H1 (cell line): ENCODE measurements around the gene RBM27. TPM values are rescaled to one million over a fixed set of nuclear protein-coding genes. Genes with fewer than 3 reads are reported as not detected.

Source experiments
- CTCF ChIA-PET: fragments of 300-600 bp; sonication (Branson Sonifier 250); formaldehyde crosslinking; loops from one replicate; lab custom pipeline; 2021; ENCODE audit not compliant: partially characterized antibody; lab: Charles Lee
- POLR2A ChIA-PET: fragments of 300-600 bp; sonication (Branson Sonifier 250); formaldehyde crosslinking; loops from one replicate; lab custom pipeline; 2021; ENCODE audit warnings: inconsistent platforms; ENCODE audit not compliant: partially characterized antibody; lab: Charles Lee
- DNase-seq, 2 experiments: peaks; one replicate each; pipeline versions ENCODE4 v3.0.0 to v3.0.0-alpha.2; 2010 to 2022; ENCODE audit warnings: low spot score in 2 of 2, low read depth in 1 of 2, mixed read lengths in 1 of 2
- FAIRE-seq: peaks from 2 replicates; lab custom pipeline; 2011; peaks lifted over from hg19 to GRCh38; lab: Jason Lieb, UNC
- H2AFZ ChIP-seq: 2 replicates; pipeline ENCODE4 v1.8.1; 2012; ENCODE audit warnings: low read length, inconsistent platforms
- H2AK5ac ChIP-seq: 2 replicates; pipeline ENCODE4 v1.6.1; 2013; ENCODE audit warnings: low read depth, low read length
- H2BK120ac ChIP-seq: replicated peaks from 2 replicates; pipeline ENCODE3; 2013; ENCODE audit warnings: low read depth, low read length, inconsistent platforms
- H2BK12ac ChIP-seq: 2 replicates; pipeline ENCODE4 v1.6.1; 2013; ENCODE audit warnings: low read depth, low read length
- H2BK15ac ChIP-seq: 2 replicates; pipeline ENCODE4 v1.6.1; 2013; ENCODE audit warnings: low read length
- H2BK20ac ChIP-seq: 2 replicates; pipeline ENCODE4 v1.6.1; 2013; ENCODE audit warnings: low read length
- H2BK5ac ChIP-seq: 2 replicates; pipeline ENCODE4 v1.6.1; 2013; ENCODE audit warnings: low read depth, low read length
- H3K14ac ChIP-seq: 2 replicates; pipeline ENCODE4 v1.6.1; 2013; ENCODE audit warnings: inconsistent platforms; ENCODE audit not compliant: insufficient read length
- H3K18ac ChIP-seq: 2 replicates; pipeline ENCODE4 v1.6.1; 2013; ENCODE audit warnings: low read length; ENCODE audit errors: extremely low read depth
- H3K23ac ChIP-seq: 2 replicates; pipeline ENCODE4 v1.6.1; 2013; ENCODE audit warnings: inconsistent platforms; ENCODE audit not compliant: insufficient read length
- H3K23me2 ChIP-seq: 2 replicates; pipeline ENCODE4 v1.6.1; 2013; ENCODE audit warnings: low read depth, low read length
- H3K27ac ChIP-seq: 2 replicates; pipeline ENCODE4 v1.6.1; 2011; ENCODE audit warnings: low read depth, low read length, inconsistent platforms
- H3K27me3 ChIP-seq, 4 experiments: replicated peaks in 1 of 4; 1 replicate in 1 of 4; 2 replicates in 3 of 4; pipeline versions ENCODE4 v1.6.1 to v1.8.1; 2011 to 2013; ENCODE audit warnings: low read length in 3 of 4, mild to moderate bottlenecking in 3 of 4, inconsistent platforms in 2 of 4, mixed read lengths in 2 of 4, moderate library complexity in 1 of 4; ENCODE audit not compliant: control insufficient read depth in 3 of 4, insufficient read depth in 3 of 4; ENCODE audit errors: extremely low read depth in 1 of 4
- H3K36me3 ChIP-seq, 4 experiments: 2 replicates each; pipeline versions ENCODE4 v1.6.1 to v1.8.1; 2011 to 2013; ENCODE audit warnings: mild to moderate bottlenecking in 4 of 4, low read length in 3 of 4, moderate library complexity in 2 of 4, control low read depth in 1 of 4, inconsistent platforms in 1 of 4; ENCODE audit not compliant: insufficient read depth in 4 of 4, control insufficient read depth in 2 of 4
- H3K4ac ChIP-seq: replicated peaks from 2 replicates; pipeline ENCODE3; 2013; ENCODE audit warnings: low read length, low read depth, mixed read lengths, inconsistent platforms; ENCODE audit not compliant: insufficient read length
- H3K4me1 ChIP-seq, 4 experiments: replicated peaks in 1 of 4; 1 replicate in 1 of 4; 2 replicates in 3 of 4; pipeline versions ENCODE4 v1.6.1 to v1.8.1; 2011 to 2013; ENCODE audit warnings: low read length in 3 of 4, inconsistent platforms in 2 of 4, mixed read lengths in 1 of 4; ENCODE audit not compliant: insufficient read depth in 4 of 4, control insufficient read depth in 3 of 4
- H3K4me2 ChIP-seq, 2 experiments: 2 replicates each; pipeline versions ENCODE4 v1.6.1 to v1.8.1; 2011 to 2013; ENCODE audit warnings: low read depth in 2 of 2, low read length in 2 of 2, control low read depth in 1 of 2, inconsistent platforms in 1 of 2, mild to moderate bottlenecking in 1 of 2; ENCODE audit not compliant: insufficient read depth in 1 of 2
- H3K4me3 ChIP-seq, 4 experiments: fragments of 200-600, 300-600 bp in 1 of 4; sonication (generic), shearing (Covaris generic), sonication (Bioruptor Twin) in 1 of 4; 2 replicates each; pipeline versions ENCODE4 v1.5.1 to v1.8.1; 2011 to 2016; ENCODE audit warnings: low read length in 4 of 4, low read depth in 3 of 4, control low read depth in 2 of 4, inconsistent platforms in 2 of 4, mild to moderate bottlenecking in 2 of 4, mixed read lengths in 1 of 4, moderate library complexity in 1 of 4; ENCODE audit not compliant: insufficient read depth in 2 of 4; ENCODE audit errors: extremely low read depth in 1 of 4
- H3K56ac ChIP-seq: replicated peaks from 2 replicates; pipeline ENCODE3; 2013; ENCODE audit warnings: low read depth, mild to moderate bottlenecking, mixed read lengths, low read length, inconsistent platforms; ENCODE audit not compliant: insufficient read length
- H3K79me1 ChIP-seq: 2 replicates; pipeline ENCODE4 v1.6.1; 2013; ENCODE audit warnings: low read depth, low read length, control low read depth
- H3K79me2 ChIP-seq, 2 experiments: 2 replicates each; pipeline versions ENCODE4 v1.6.1 to v1.8.1; 2012 to 2013; ENCODE audit warnings: low read length in 2 of 2, mild to moderate bottlenecking in 2 of 2, inconsistent platforms in 1 of 2; ENCODE audit not compliant: insufficient read depth in 2 of 2, control insufficient read depth in 1 of 2
- H3K9ac ChIP-seq, 4 experiments: replicated peaks in 1 of 4; 1 replicate in 1 of 4; 2 replicates in 3 of 4; pipeline versions ENCODE4 v1.6.1 to v1.8.1; 2011 to 2013; ENCODE audit warnings: low read depth in 3 of 4, low read length in 3 of 4, control low read depth in 2 of 4, mild to moderate bottlenecking in 2 of 4, moderate library complexity in 2 of 4, inconsistent platforms in 1 of 4; ENCODE audit errors: extremely low read depth in 1 of 4
- H3K9me3 ChIP-seq, 2 experiments: 2 replicates each; pipeline versions ENCODE4 v1.6.1 to v1.8.1; 2012 to 2013; ENCODE audit warnings: mild to moderate bottlenecking in 2 of 2, moderate library complexity in 2 of 2, control low read depth in 1 of 2, inconsistent platforms in 1 of 2, low read depth in 1 of 2, low read length in 1 of 2, mixed read lengths in 1 of 2; ENCODE audit not compliant: insufficient read depth in 2 of 2
- H4K20me1 ChIP-seq, 2 experiments: replicated peaks in 1 of 2; 2 replicates each; pipeline versions ENCODE3 to v1.8.1; 2011 to 2013; ENCODE audit warnings: inconsistent platforms in 2 of 2, low read length in 2 of 2, mild to moderate bottlenecking in 1 of 2; ENCODE audit not compliant: insufficient read depth in 2 of 2, control insufficient read depth in 1 of 2
- H4K5ac ChIP-seq: 2 replicates; pipeline ENCODE4 v1.6.1; 2013; ENCODE audit warnings: low read length, low read depth, mixed read lengths, inconsistent platforms; ENCODE audit not compliant: insufficient read length
- H4K8ac ChIP-seq: 2 replicates; pipeline ENCODE4 v1.8.0; 2013; ENCODE audit warnings: mild to moderate bottlenecking, moderate library complexity, low read length, inconsistent platforms; ENCODE audit not compliant: insufficient read depth; ENCODE audit errors: extremely low read depth
- H4K91ac ChIP-seq: replicated peaks from 2 replicates; pipeline ENCODE3; 2013; ENCODE audit warnings: low read length, mixed read lengths, inconsistent platforms; ENCODE audit not compliant: insufficient read length
- ATF2 ChIP-seq: IDR thresholded peaks from 2 replicates; pipeline ENCODE4 v1.6.1; 2012; ENCODE audit warnings: low read length, inconsistent platforms
- EP300 ChIP-seq, 2 experiments: IDR thresholded peaks; 1 replicate in 1 of 2; 2 replicates in 1 of 2; pipeline ENCODE4 v1.6.1; 2011 to 2012; ENCODE audit warnings: low read depth in 2 of 2, low read length in 2 of 2, mild to moderate bottlenecking in 2 of 2, borderline replicate concordance in 1 of 2, inconsistent platforms in 1 of 2, moderate library complexity in 1 of 2
- FOSL1 ChIP-seq: IDR thresholded peaks from 2 replicates; pipeline ENCODE4 v1.6.1; 2011; ENCODE audit warnings: mild to moderate bottlenecking, low read depth, low read length, moderate library complexity; ENCODE audit not compliant: insufficient read depth
- GTF2F1 ChIP-seq: IDR thresholded peaks from 2 replicates; pipeline ENCODE4 v1.6.1; 2012; ENCODE audit warnings: low read depth, low read length, improper control_type of control experiment, borderline replicate concordance
- POLR2A ChIP-seq, 2 experiments: IDR thresholded peaks; 1 replicate in 1 of 2; 2 replicates in 1 of 2; pipeline ENCODE4 v1.6.1; 2011; ENCODE audit warnings: low read depth in 2 of 2, low read length in 2 of 2, mild to moderate bottlenecking in 2 of 2; ENCODE audit errors: control extremely low read depth in 1 of 2
- RXRA ChIP-seq: IDR thresholded peaks from 2 replicates; pipeline ENCODE4 v1.6.1; 2011; ENCODE audit warnings: low read depth, mild to moderate bottlenecking, low read length, moderate library complexity; ENCODE audit not compliant: insufficient read depth
- SUZ12 ChIP-seq: fragments of 200-600 bp; sonication (generic); IDR thresholded peaks from 2 replicates; pipeline ENCODE4 v1.6.1; 2012; ENCODE audit warnings: mild to moderate bottlenecking, inconsistent platforms, low read length, moderate library complexity, mixed read lengths
- USF2 ChIP-seq: IDR thresholded peaks from 2 replicates; pipeline ENCODE4 v1.6.1; 2011; ENCODE audit warnings: low read length, improper control_type of control experiment
- WGBS, 2 experiments: shearing (Covaris generic) in 1 of 2; methylation state at CpG; one replicate each; pipeline versions ENCODE4 v1.1.6 to v1.1.7; 2013 to 2015; ENCODE audit warnings: low lambda C conversion rate in 2 of 2, mixed read lengths in 2 of 2, inconsistent platforms in 1 of 2, low coverage in 1 of 2, missing lambda C conversion rate in 1 of 2; ENCODE audit not compliant: insufficient replicate concordance in 2 of 2, insufficient coverage in 1 of 2, insufficient read length in 1 of 2; ENCODE audit errors: extremely low coverage in 1 of 2, missing lambda C conversion rate in 1 of 2; 5-methylcytosine and 5-hydroxymethylcytosine counted together
- polyA plus RNA-seq, 7 experiments: library from polyadenylated mRNA; depleted of rRNA in 3 of 7; stranded (reverse) in 5 of 7; unstranded in 2 of 7; fragments of >200 nt in 5 of 7; fragments of 200-250 nt in 2 of 7; gene quantifications; 1 replicate in 5 of 7; 2 replicates in 1 of 7; 4 replicates in 1 of 7; pipeline versions ENCODE4 v1.2.1 to v1.2.3, GENCODE V29; 2011 to 2013; ENCODE audit warnings: missing spikeins in 2 of 7, mixed read lengths in 2 of 7
- total RNA-seq: library from RNA; stranded (reverse); fragmentation: NEBNext Ultra II Directional; extraction: Animal tissue kit (Norgen Biotek cat#: 25700); gene quantifications from 2 replicates; pipeline ENCODE4 v1.2.1, GENCODE V29; 2021

RBM27 gene
- total and polyA plus RNA-seq, 2 of the 8 experiments (the other 6 are each of a cell fraction or from before 2014, with no cell fraction given): 13.1 to 42.9 TPM

DNA sequence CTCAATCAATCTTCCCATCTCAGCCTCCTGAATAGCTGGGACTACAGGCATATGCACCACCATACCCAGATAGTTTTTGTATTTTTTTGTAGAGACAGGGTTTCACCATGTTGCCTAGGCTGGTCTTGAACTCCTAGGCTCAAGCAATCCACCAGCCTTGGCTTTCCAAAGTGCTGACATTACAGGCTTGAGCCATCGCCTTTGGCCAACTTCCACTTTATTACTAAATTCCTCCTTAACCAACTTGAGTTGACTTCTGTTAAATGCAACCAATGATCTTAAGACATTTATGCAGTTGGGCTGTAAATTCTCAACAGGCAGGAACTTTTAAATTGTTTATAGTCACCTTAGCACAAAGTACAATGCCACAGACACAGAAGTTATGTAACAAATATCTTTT is 23.7 kb upstream of the RBM27 start:
- no peak overlapping the region for H4K5ac ChIP-seq
- no peak overlapping the region for H2BK5ac ChIP-seq
- no peak overlapping the region for H2BK12ac ChIP-seq
- H2AK5ac ChIP-seq: no peak overlapping the region
- H3K4ac ChIP-seq: no peak overlapping the region
- peaks cover 18 to 55% of the 10 kb centered on the region in 2 experiments for H3K79me2 ChIP-seq
- no peak overlapping the region for H3K18ac ChIP-seq
- no peak for TF ChIP-seq SUZ12
- TF ChIP-seq USF2: no peak
- TF ChIP-seq EP300 (IDR thresholded peaks at IDR 0.05; ENCODE audit: borderline replicate concordance in 1 of 2, low read depth in 2 of 2, low read length in 2 of 2): no peak
- no peak for TF ChIP-seq ATF2
- TF ChIP-seq GTF2F1: no peak
- TF ChIP-seq POLR2A (IDR thresholded peaks at IDR 0.05; ENCODE audit: control extremely low read depth in 1 of 2, low read depth in 2 of 2, low read length in 2 of 2): no peak
- TF ChIP-seq RXRA: no peak
- TF ChIP-seq FOSL1: no peak
- TF ChIP-seq, all 59 proteins: peak for 0
- Histone ChIP-seq H3K4me1 (peaks cover 0 to 2% (median 0%) of the 10 kb centered on the region in 4 experiments; a peak in 3 of 7 replicates), H3K79me1 (peaks cover 5% of the 10 kb centered on the region; the same call in 1 of the 2 replicates), H3K36me3 (peaks cover 6 to 43% (median 12%) of the 10 kb centered on the region in 4 experiments; a peak in 7 of 8 replicates), H3K4me3 (no peak overlapping the region), H3K9me3 (no peaks in the 10 kb centered on the region), H3K27me3 (no peaks in the 10 kb centered on the region), H2AFZ (no peak overlapping the region), H4K8ac (no peak overlapping the region), H2BK20ac (no peak overlapping the region), H3K4me2 (peak overlapping the region; percentile 23 to 77; a peak in 1 of 4 replicates), H3K27ac (no peak overlapping the region), H3K56ac (no peak overlapping the region), H4K91ac (no peak overlapping the region), H3K23ac (no peak overlapping the region), H3K9ac (no peak overlapping the region), H3K14ac (no peak overlapping the region), H2BK120ac (no peak overlapping the region), H3K23me2 (peaks cover 3% of the 10 kb centered on the region; the same call in 1 of the 2 replicates), H4K20me1 (peaks cover 3 to 5% of the 10 kb centered on the region in 2 experiments), H2BK15ac (no peak overlapping the region)
- CTCF ChIA-PET: no interaction called here
- 94% methylated on average over 1 of the region's 1 CpG; no CpG with 5 or more reads in 1 of the 2 experiments for WGBS, 2 experiments
- FAIRE-seq: no peak
- no peak for DNase-seq
- POLR2A ChIA-PET: interaction anchor here (1.3 to 2.0 kb wide), 3 partner anchors 10 to 23 kb away, joined by 3 to 9 read pairs (median 7); no protein-coding TSS in a partner anchor
